ENCODE measurements around the gene CXCL11.

- TF ChIP-seq EZH2 (IDR thresholded peaks at IDR 0.05; ENCODE audit: borderline replicate concordance, insufficient read depth, low read depth, low read length, poor library complexity, severe bottlenecking) (no peak), CTCF (IDR thresholded peaks at IDR 0.05) (no peak)
These were observed 6.6 kb downstream of the CXCL11 start for GRCh38 chr4:76029300-76029699.

All from B cell (primary cell).